T follicular helper cell (primary cell): ENCODE results near the gene DIP2C.
"Not testable (repeated sequence)": the region's sequence is repeated elsewhere in the genome, so short reads cannot be mapped to it uniquely, and the experiment has no call there.

Source experiments
- DNase-seq: peaks from one replicate; pipeline ENCODE4 v3.0.0-alpha.2; 2020; ENCODE audit warnings: low read depth

DIP2C gene

DNA sequence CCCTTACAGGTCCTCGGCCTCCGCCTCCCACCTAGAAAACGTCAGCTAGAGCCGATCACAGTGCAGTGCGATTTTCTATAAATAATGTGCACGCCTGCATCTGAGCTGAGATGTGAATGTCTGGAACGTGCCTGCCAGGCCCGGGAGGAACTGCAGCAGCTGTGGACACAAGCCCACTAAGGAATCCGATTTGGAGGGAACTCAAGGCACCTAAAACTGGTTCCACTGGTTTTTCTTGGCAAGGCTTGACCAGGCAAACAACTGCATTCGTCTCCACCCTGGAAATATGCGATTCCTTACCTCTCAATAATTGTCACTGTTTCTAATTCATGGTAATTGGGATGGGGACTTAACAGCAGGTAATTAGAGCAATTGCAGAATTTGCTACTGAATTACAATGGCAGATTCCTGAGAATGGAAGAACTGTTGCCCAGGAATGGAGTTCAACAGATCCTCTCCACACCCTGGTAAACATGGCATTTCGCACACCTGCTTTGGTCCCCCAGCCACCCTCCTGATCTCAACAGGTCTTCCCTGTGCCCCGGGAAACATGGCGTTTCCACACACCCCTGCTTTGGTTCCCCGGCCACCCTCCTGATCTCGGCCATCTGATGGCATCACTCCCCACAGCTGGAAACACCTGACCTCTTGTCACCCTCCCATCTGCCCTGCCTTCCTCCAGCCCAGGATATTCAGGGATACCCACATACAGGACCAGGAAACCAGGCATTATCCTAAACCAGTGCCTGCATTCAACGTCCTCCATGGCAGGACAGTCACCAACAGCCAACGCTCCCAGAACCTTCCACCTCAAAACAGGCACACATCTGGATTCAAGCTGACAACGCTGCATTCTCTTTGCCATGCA lies 76.0 kb downstream of the DIP2C start:
- DNase-seq: no peak

DNA sequence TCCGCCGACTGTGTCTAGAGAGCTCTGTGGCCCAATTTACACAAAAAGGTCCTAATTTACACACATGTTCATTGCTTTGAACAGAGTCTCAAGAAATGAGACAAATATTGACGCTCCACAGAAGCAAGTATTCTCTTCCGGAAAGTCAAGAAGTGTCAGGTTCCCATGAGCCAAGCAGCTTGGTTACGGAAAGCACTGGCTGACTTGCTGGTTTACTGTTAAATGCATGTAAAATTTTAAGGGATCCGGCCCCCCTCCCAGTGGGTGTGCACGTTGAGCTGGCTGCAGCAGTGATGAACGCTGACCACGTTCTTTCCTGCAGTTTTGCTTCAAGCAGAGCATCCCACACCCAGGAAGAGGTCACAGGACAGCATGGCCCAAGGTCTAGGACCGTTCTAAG lies 76.8 kb downstream of the DIP2C start:
- DNase-seq: no peak

DNA sequence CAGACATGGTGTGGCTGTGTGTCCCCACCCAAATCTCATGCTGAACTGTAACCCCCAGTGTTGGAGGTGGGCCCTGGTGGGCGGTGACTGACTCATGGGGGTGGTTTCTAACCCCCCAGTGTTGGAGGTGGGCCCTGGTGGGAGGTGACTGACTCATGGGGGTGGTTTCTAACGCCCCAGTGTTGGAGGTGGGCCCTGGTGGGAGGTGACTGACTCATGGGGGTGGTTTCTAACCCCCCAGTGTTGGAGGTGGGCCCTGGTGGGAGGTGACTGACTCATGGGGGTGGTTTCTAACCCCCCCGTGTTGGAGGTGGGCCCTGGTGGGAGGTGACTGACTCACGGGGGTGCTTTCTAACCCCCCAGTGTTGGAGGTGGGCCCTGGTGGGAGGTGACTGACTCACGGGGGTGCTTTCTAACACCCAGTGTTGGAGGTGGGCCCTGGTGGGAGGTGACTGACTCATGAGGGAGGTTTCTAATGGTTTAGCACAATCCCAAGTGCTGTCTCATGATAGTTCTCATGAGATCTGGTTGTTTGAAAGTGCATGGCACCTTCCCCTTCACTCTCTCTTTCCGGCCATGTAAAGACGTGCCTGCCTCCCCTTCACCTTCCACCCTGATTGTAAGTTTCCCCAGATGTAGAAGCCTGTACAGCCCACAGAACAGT lies 78.7 kb downstream of the DIP2C start:
- DNase-seq: not testable (repeated sequence)

DNA sequence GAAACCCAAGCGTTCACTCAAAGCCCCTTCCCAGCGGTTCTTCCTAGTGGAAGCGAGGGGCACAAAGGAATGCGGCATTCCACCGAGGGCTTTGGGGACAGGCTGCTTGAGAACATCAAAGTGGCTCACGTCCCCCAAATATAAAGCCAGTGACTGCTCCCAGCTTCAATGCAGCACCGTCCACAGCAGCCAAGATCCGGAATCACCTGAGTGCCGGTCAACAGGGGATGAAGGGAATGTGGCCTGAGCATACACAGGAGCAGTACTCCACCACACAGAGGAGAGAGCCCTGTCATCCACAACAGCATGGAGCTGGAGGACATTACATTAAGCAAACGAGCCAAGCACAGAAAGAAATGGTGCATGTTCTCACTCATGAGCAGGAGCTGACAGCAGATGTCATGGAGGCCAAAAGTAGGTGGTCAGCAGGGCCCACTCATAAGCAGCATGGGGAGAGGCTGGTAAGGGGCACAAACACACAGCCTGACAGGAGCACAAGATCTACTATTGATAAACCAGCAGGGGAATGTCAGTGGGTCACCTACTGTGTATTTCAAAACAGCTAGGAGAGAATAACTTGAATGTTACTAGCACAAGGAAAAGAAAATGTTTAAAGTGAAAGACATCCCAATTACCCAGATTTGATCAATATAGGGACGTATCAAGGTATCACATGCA lies 79.5 kb downstream of the DIP2C start:
- no peak for DNase-seq

DNA sequence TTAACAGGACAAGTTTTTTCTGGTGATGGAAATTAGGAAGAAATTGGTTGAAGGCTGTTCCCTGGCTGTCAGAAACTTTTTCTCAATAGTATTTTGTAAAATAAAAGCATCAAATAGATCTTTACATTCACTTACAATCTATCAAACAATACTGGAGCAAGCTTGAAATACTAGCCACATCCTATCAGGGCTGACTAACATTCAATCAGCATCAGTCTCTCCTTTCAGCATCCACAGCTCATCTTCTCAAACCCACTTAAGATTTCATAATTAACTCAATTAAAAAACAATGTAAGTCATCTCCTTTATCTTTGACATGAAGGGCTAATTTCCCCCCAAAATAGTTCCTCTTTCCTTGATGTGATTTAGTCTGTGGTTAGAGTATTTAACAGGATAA lies 80.2 kb downstream of the DIP2C start:
- DNase-seq: no peak

DNA sequence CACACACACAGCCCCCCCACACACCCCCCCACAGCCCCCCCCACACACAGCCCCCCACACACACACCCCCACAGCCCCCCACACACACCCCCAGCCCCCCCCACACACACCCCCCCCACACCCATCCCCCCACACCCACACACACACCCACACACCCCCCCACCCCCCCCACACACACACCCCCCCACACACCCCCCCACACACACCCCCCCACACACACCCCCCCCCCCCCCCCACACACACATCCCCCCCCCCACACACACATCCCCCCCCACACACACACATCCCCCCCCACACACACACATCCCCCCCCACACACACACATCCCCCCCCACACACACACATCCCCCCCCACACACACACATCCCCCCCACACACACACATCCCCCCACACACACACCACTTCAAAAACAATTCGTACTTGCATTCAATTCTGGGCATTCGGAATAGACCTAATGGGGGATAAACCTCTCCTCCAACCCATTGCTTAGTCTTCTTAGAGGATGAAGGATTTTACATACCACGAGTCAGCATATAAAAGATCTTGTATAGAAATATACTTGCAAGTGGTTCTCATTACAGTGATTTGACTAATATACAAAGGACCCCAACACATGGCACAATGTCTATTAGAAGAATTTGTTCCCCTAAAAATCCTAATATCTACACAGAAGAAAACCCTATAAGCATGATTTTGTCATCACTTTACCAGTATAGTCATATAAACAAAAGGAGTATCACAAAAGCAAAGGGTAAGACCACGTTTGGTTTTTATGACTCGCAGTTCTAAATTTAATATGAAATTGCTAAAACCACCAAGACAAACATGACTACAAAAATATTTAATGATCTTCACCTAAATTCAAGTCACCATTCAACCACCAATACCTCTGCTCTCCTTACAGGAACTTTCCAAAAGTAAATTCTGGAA lies 80.9 kb downstream of the DIP2C start:
- no peak for DNase-seq

DNA sequence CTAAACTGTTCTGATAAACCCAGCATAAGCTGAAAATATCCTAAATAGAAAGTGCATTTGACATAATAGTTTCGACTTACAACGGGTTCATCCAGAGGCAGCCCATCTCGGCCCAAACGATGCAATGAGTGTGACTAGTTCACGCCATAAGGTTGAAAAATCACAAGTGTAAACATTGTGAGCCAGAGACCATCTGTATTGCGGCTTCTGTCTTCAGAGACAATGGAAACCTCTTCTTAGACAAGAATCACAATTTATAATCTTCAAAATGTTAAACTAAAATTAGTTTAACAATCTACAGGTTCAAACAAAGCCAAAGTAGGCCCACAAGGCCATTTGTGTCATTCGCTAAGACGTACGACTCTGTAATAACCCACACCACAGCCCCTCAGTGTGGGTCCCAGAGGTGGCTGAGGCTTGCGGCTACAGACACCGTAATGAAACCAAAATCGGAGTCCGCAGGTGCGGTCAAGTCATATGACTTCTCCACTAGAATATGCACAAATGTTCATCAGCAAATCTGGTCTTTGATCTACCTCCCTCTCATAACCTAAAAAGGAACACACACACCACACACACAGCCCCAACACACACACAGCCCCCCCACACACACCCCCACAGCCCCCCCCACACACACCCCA lies 81.8 kb downstream of the DIP2C start:
- no peak for DNase-seq

DNA sequence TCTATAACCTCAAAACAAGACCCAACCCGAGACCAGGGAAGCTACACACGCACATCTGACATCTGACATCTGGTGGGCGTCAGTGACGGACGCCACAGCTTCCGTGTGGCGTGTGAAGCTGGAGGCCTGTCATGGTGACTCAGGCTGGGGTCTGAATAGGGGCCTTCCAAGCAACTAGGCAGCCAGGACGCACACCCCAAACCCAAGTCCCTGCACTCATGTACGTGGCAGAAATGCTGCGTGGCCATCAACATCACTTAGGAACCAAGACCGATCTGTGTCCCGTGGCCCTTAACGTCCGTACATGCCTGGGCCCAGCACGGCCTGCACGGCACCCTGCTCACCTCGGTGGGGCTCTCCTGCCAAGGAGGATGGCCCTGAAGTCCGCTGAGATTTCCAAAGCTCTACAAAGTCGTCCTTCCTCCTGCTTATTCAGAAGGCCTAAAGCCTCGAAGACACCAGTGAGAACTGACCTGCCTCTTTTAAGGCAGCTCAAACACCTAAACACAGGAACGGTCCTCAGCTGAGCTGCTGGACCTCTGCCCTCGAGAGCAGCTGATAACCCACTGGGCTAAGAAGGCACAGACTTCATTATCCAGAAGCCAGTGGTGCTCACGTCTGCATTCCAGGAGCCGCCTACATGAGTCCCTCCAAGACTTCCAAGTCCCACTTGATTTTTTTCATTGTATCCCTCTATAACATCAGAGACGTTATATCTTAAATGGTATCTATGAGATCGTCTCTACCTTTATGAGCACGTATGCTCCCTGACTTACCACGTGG lies 82.5 kb downstream of the DIP2C start:
- DNase-seq: no peak

DNA sequence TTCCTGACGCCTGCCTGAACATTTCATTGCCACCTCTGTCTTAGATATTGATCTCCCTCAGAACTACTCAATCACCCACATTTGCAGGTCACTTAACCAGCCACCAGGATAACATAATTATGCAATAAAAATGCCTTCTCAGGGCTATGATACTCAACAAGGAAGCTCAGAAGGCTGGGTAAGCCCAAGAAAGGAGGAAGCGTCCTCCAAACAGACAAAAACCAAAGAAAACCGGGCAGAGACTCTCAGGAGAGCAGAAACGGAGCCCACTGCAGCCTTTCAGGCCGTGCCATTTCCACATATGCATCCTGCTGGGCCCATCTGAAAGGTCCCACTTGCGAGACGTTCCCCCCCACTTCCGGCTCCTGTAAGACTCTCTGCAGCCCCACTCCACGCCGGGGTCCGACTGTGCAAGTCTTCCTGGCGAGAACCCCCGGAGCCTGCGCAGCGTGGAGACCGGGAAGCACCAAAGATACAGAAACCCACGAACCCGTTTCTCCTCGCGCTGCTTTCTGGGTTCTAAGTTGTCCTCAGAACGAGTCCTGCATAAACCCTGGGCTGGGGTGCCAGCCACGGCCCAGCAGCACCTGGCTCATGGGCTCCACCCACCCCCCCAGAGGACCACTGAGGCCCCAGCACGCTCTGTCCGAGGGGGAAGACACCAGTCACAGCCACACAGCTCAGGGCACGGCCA lies 83.7 kb downstream of the DIP2C start:
- DNase-seq: no peak

DNA sequence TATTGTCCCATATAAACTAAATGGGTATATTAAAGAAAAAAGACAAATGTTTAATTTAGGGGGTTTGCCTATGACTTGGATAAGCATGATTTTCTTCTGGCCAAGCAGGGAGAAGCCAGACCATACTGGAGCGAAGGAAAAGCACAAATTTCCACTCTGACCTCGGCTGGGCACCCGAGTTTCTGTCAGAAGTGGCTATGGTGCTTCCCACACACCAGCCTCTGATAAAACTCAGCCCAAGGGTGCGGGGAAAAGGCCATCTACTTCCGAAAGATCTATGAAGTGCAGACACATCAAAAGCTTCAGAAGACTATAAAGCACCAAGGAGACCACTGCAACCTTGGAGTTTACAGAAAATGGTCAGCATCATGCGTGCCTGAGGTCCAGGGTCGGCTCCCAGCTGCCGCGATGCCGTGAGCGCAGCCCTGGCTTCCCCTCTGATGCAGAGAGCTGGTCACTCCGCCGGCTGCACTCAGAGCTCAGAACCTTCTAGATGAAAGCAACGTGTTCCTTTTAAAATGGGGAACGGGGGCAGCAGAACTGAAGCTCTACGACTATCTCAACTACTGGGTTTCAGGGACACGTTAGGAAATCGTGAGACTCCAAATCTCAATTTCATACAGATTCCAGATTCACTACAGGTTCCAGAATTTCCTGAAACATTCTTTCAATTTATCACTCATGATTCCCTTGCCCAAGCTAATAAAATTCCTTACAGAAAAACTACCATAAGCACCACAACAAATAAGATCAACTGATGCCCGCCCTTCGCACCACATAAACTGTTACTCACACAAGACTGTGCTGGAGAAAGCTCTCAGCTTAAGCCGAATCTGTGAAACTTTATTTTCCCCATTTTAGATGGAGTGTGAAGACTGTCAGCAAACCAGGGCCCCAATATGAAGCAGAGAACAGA lies 84.5 kb downstream of the DIP2C start:
- no peak for DNase-seq

DNA sequence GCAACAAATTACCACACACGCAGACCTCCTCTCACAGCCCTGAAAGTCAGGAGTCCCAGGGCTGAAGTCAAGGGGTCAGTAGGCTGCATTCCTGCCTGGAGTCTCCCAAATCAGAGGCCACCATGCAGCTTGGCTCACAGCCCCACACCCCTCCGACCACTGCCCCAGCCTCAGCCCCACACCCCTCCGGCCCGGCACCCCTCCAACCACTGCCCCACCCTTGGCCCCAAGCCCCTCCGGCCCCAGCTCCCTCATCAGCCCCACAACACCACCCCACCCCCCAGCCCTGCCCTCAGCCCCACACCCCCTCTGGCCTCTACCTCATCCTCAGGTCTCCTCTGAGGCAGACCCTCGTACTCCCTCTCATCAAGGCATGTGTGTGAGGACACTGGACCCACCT lies 85.7 kb downstream of the DIP2C start:
- no peak for DNase-seq

DNA sequence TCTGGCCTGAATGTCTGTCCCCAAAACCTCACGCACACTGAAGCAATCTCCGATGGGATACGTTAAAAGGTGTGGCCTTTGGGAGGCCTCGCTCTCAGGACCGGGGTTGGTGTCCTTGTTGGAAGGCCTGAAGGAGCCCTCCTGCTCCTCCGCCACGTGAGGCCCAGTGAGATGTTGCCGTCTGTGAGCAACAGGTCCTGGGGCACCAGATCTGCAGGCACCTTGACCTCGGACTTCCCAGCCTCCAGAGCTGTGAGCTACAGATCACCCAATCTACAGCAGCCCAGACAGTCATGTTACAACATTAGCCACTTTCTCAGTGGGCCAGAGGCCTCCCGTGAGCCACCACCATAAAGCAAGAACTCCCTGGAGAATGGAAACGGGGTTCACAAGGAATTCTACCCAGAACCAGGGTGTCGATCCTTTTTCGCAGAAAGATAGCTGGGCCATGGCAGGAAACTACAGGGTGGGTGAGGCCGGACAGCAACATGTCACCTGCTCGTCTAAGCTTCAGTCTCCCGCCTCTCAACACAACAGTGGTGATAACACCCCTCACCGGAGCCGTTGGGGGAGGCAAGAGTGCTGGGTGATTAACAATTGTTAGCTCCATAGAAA lies 87.0 kb downstream of the DIP2C start:
- DNase-seq: no peak

DNA sequence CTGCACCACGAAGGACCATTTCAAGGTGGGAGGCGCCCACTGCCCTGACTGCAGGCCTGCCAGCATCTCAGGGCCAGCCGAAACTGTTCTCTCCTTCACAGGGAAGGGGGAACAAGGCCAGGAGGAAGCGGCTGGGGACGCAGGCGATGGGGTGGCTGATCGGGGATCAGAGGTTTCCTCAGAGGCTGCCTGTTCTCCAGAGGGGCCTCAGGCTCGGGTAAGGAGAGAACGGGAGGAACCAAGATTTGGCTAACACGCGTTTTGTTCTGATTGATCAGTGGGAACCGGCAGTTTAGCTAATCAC lies 87.9 kb downstream of the DIP2C start:
- DNase-seq: no peak

DNA sequence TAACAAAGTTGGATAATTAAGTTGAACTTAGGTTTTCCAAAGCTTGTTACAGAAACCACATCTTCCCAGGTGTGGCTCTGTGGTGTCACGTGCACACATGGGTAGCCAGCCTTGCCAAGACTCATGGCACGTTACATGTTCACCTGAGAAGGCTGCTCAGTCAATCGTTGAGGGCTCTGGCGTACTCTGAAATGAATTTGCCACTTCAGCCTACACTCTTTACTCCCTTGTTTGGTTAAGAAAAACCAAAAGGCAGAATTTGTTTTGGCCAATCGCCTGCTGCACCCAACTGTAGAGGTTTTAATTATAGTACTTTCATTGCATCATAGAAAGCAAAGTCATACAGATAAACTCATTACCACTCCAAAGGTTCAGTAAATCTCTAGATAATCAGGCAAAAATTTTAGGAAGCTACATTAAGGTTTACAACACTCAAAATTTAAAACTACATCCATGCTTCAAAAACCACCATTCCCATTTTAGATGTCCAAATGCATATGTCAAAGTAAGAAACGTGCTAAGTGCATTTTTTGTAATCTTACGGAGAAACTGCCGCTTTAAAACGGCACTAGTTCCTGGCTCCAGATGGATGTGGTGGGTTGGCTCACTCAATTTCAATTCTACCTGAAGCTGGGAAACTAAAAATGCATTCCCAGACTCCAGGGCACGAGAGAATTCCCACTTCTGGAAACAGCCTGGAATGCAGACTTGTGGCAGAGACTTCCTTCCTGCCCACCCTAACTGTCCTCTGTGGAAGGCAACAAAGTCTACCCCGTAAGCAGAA lies 88.4 kb downstream of the DIP2C start:
- no peak for DNase-seq

DNA sequence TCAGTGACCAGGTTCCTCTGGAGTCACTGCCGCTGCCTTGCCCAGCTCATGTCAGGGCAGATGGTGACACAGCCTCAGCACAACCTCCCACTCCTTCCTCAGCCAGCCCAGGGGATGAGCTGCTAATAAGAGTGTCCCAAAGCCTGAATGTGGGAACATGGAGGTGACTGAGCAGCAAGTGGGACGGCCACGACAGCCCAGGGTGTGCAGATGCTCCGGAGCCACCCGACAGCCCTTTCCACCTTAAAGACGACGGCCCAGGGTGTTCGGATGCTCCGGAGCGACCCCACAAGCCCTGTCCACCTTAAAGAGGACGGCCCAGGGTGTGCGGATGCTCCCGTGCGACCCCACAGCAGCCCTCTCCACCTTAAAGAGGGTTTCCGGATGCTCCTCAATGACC lies 89.2 kb downstream of the DIP2C start:
- DNase-seq: no peak

DNA sequence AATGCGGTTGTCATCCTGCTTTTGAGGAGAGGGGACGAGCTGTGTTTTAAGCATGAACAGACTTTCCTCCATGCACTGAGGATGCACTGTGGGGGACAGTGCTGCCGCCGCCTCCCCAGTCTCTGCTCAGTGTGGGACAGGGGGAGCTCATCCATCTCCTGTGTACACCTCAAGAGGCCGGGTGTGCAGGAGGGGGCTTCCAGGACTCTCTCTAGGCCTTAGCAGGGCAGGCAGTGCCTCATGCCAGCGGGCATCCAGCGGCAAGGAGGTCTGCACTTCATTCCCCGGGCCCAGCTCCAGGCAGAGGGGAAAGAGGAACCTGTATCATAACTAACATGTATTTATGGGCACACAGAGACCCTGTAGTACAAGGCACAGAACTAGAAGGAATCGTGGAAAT lies 89.7 kb downstream of the DIP2C start:
- no peak for DNase-seq

DNA sequence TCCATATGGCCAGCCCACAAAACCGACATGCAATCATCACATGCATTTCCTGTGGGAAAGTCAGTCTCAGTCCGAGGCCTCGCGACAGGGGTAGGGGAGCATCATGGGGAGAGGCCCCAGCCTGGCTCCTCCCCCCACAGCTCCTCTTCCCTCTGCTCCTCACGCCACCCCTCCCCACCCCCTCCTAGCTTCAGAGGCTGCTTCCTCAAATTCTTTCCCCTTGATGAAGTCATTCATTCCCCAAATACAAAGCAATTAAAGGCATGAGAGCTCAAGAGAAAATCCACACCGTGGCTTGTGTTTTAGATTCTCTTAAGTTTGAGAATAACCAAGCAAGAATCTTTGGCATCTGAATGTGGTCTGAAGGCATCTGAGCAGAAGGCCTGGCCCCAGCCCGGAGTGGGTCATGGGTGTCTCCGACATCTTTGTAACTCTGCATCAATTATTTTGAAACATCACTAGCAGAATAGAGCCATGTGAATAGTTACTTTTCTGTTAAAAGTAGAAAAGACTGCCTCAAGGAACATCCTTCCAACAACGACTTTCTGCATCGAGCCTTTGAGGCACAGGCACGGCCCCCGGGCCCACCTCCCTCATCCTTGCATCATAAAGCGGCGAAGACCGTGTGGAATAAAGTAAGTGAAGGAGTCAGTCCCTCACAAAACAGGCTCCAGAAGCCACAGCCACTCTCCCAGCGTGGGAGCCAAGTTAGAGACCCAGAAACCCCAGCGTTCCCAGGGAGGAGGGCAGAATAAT lies 90.9 kb downstream of the DIP2C start:
- DNase-seq: no peak
